Measurements from ENCODE around the gene KIAA0825. TPM values are rescaled to one million over a fixed set of nuclear protein-coding genes. Genes with fewer than 3 reads are reported as not detected.

Gene KIAA0825
- total and polyA plus RNA-seq, 2 of the 8 experiments (the other 6 are each of a cell fraction or from before 2014, with no cell fraction given), result 0.60 to 1.0 TPM

GRCh38 chr5:94113087-94113486 is 505.3 kb downstream of the KIAA0825 start (continued):
- TF ChIP-seq CTCF (IDR thresholded peaks at IDR 0.05; ENCODE audit: control extremely low read depth in 1 of 3, insufficient read depth in 1 of 3, low read depth in 1 of 3, low read length in 3 of 3), result no peak
- TF ChIP-seq CHD2 (IDR thresholded peaks at IDR 0.05; ENCODE audit: low read length), result no peak
